ENCODE data around the gene SDF2L1.
"Not testable (repeated sequence)": the region's sequence is repeated elsewhere in the genome, so short reads cannot be mapped to it uniquely, and the experiment has no call there.

SDF2L1 gene

GRCh38 chr22:21637450-21637849 is 4.7 kb upstream of the SDF2L1 start:
- not testable (repeated sequence) for DNase-seq

GRCh38 chr22:21639359-21639758 is 2.7 kb upstream of the SDF2L1 start:
- no peak for DNase-seq

GRCh38 chr22:21640810-21641209 is 1.3 kb upstream of the SDF2L1 start:
- no peak for DNase-seq

GRCh38 chr22:21641417-21641788 is 699 bp upstream of the SDF2L1 start:
- DNase-seq, result no peak

- DNase-seq, result no peak
These were observed 714 bp downstream of the SDF2L1 start for GRCh38 chr22:21642584-21643448.

- DNase-seq, result no peak
These were observed 1.6 kb downstream of the SDF2L1 start for GRCh38 chr22:21643533-21644357.

- not testable (repeated sequence) for DNase-seq
These were observed 3.4 kb downstream of the SDF2L1 start for GRCh38 chr22:21645513-21645912.

- peak; percentile 82 for DNase-seq
These were observed 4.8 kb downstream of the SDF2L1 start for GRCh38 chr22:21646608-21647590.

GRCh38 chr22:21650280-21650679 is 8.2 kb downstream of the SDF2L1 start:
- DNase-seq, result no peak

- DNase-seq, result no peak
These were observed 8.9 kb downstream of the SDF2L1 start for GRCh38 chr22:21650823-21651520.

- no peak for DNase-seq
These were observed 9.5 kb downstream of the SDF2L1 start for GRCh38 chr22:21651521-21652009.

- DNase-seq, result peak; percentile 93
These were observed 10.0 kb downstream of the SDF2L1 start for GRCh38 chr22:21652010-21652546.

- DNase-seq, result no peak
These were observed 10.7 kb downstream of the SDF2L1 start for GRCh38 chr22:21652547-21653545.

GRCh38 chr22:21657020-21657359 is 14.9 kb downstream of the SDF2L1 start:
- no peak for DNase-seq

- DNase-seq, result peak; percentile 63
These were observed 15.4 kb downstream of the SDF2L1 start for GRCh38 chr22:21657360-21658032.

GRCh38 chr22:21659864-21660525 is 17.9 kb downstream of the SDF2L1 start:
- DNase-seq, result no peak

- no peak for DNase-seq
These were observed 18.8 kb downstream of the SDF2L1 start for GRCh38 chr22:21660904-21661303.

GRCh38 chr22:21661991-21662390 is 19.9 kb downstream of the SDF2L1 start:
- DNase-seq, result no peak

GRCh38 chr22:21663738-21664137 is 21.6 kb downstream of the SDF2L1 start:
- no peak for DNase-seq
